Neural cell (in vitro differentiated cells): Measurements from ENCODE around the gene HK2. TPM values are rescaled to one million over a fixed set of nuclear protein-coding genes. Genes with fewer than 3 reads are reported as not detected.

Experiments used
- H2AFZ ChIP-seq: fragments of 200-600, 300-800 bp; sonication (generic), shearing (Covaris generic); 2 replicates; pipeline ENCODE4 v1.6.0; 2014; ENCODE audit warnings: low read depth, mild to moderate bottlenecking, antibody characterized with exemption, low read length, moderate library complexity
- H3F3A ChIP-seq: fragments of 200-600 bp; shearing (Covaris generic); 2 replicates; pipeline ENCODE4 v1.6.1; 2016; ENCODE audit warnings: mild to moderate bottlenecking, moderate library complexity, mixed read lengths, antibody characterized with exemption, low read length; ENCODE audit not compliant: insufficient read depth, poor library complexity, severe bottlenecking
- H3K27ac ChIP-seq: fragments of 200-600, 300-800 bp; sonication (generic), shearing (Covaris generic); 2 replicates; pipeline ENCODE4 v1.5.1; 2014; ENCODE audit warnings: mild to moderate bottlenecking, low read length, moderate library complexity
- H3K27me3 ChIP-seq: fragments of 300-800, 200-600 bp; sonication (generic), shearing (Covaris generic); 2 replicates; pipeline ENCODE4 v1.6.0; 2014; ENCODE audit warnings: mild to moderate bottlenecking, low read depth, low read length, moderate library complexity; ENCODE audit not compliant: insufficient read depth
- H3K36me3 ChIP-seq: fragments of 300-800, 200-600 bp; sonication (generic), shearing (Covaris generic); 2 replicates; pipeline ENCODE4 v1.5.1; 2014; ENCODE audit warnings: mild to moderate bottlenecking, antibody characterized with exemption, low read length, moderate library complexity; ENCODE audit not compliant: insufficient read depth
- H3K4me2 ChIP-seq: fragments of 300-800, 200-600 bp; sonication (generic), shearing (Covaris generic); 2 replicates; pipeline ENCODE4 v1.6.0; 2014; ENCODE audit warnings: mild to moderate bottlenecking, low read length
- H3K4me3 ChIP-seq: fragments of 300-800, 200-600 bp; sonication (generic), shearing (Covaris generic); 2 replicates; pipeline ENCODE4 v1.5.1; 2014; ENCODE audit warnings: mild to moderate bottlenecking, low read length, moderate library complexity
- H3K79me2 ChIP-seq: fragments of 200-600 bp; shearing (Covaris generic); replicated peaks from 2 replicates; pipeline ENCODE4 v1.6.0; 2014; ENCODE audit warnings: mild to moderate bottlenecking, low read length, moderate library complexity; ENCODE audit not compliant: insufficient read depth
- H3K9ac ChIP-seq: fragments of 300-800, 200-600 bp; sonication (generic), shearing (Covaris generic); 2 replicates; pipeline ENCODE4 v1.6.1; 2016; ENCODE audit warnings: mild to moderate bottlenecking, low read length, mixed read lengths
- H3K9me2 ChIP-seq: fragments of 200-600 bp; shearing (Covaris generic); 2 replicates; pipeline ENCODE4 v1.6.1; 2016; ENCODE audit warnings: mild to moderate bottlenecking, low read length, mixed read lengths; ENCODE audit not compliant: insufficient read depth
- H3K9me3 ChIP-seq: fragments of 200-600, 300-800 bp; sonication (generic), shearing (Covaris generic); 2 replicates; pipeline ENCODE4 v1.6.1; 2016; ENCODE audit warnings: mild to moderate bottlenecking, mixed run types, low read length, moderate library complexity, mixed read lengths
- H4K20me1 ChIP-seq: fragments of 200-600 bp; shearing (Covaris generic); 2 replicates; pipeline ENCODE4 v1.6.1; 2016; ENCODE audit warnings: mild to moderate bottlenecking, mixed run types; ENCODE audit not compliant: insufficient read depth
- CTCF ChIP-seq: fragments of 450-650 bp; IDR thresholded peaks from 2 replicates; pipeline ENCODE4 v1.5.1; 2014; ENCODE audit warnings: antibody characterized with exemption, mild to moderate bottlenecking, moderate library complexity; ENCODE audit not compliant: poor library complexity, severe bottlenecking
- EP300 ChIP-seq: fragments of 450-650 bp; conservative IDR thresholded peaks from 2 replicates; pipeline ENCODE4 v1.6.1; 2014; ENCODE audit warnings: antibody characterized with exemption, mild to moderate bottlenecking, moderate library complexity; ENCODE audit not compliant: poor library complexity, severe bottlenecking
- EZH2 ChIP-seq: fragments of 200-600, 300-800 bp; shearing (Covaris generic), sonication (generic); IDR thresholded peaks from 2 replicates; pipeline ENCODE4 v1.6.1; 2014; ENCODE audit warnings: antibody characterized with exemption, low read length, borderline replicate concordance, mild to moderate bottlenecking; ENCODE audit not compliant: insufficient read depth, poor library complexity, severe bottlenecking
- MXI1 ChIP-seq: fragments of 450-650 bp; conservative IDR thresholded peaks from 2 replicates; pipeline ENCODE4 v1.6.1; 2014; ENCODE audit warnings: antibody characterized with exemption, mild to moderate bottlenecking; ENCODE audit not compliant: poor library complexity, severe bottlenecking
- POLR2AphosphoS5 ChIP-seq: IDR thresholded peaks from 2 replicates; pipeline ENCODE4 v1.6.1; 2012
- RAD21 ChIP-seq: fragments of 450-650 bp; conservative IDR thresholded peaks from 2 replicates; pipeline ENCODE4 v1.6.1; 2014; ENCODE audit warnings: antibody characterized with exemption, mild to moderate bottlenecking, moderate library complexity
- REST ChIP-seq: IDR thresholded peaks from 2 replicates; pipeline ENCODE4 v1.6.1; 2012; ENCODE audit warnings: borderline replicate concordance
- SMC3 ChIP-seq: fragments of 450-650 bp; conservative IDR thresholded peaks from 2 replicates; pipeline ENCODE4 v1.6.1; 2014; ENCODE audit warnings: antibody characterized with exemption, mild to moderate bottlenecking, moderate library complexity; ENCODE audit not compliant: poor library complexity
- TAF1 ChIP-seq: IDR thresholded peaks from 2 replicates; pipeline ENCODE4 v1.6.1; 2012; ENCODE audit warnings: low read depth
- polyA plus RNA-seq: library from polyadenylated mRNA; depleted of rRNA; stranded (reverse); fragments of >200 nt; gene quantifications from 2 replicates; pipeline ENCODE4 v1.2.3, GENCODE V29; 2014

HK2 gene
- polyA plus RNA-seq, 1 donor from 2014 or later = 0.47 TPM

- H3K4me2 ChIP-seq = no peak overlapping the region
- H3K9me3 ChIP-seq = no peaks in the 10 kb centered on the region
- TF ChIP-seq POLR2AphosphoS5 (no peak), REST (no peak), MXI1 (no peak), RAD21 (no peak), EP300 (no peak), TAF1 (no peak), EZH2 (no peak), SMC3 (no peak), CTCF (no peak)
- H3K27me3 ChIP-seq = no peaks in the 10 kb centered on the region
- H3K9me2 ChIP-seq = no peaks in the 10 kb centered on the region
- no peaks in the 10 kb centered on the region for H3F3A ChIP-seq
- no peaks in the 10 kb centered on the region for H3K79me2 ChIP-seq
- no peak overlapping the region for H3K4me3 ChIP-seq
- H3K9ac ChIP-seq = no peak overlapping the region
- no peaks in the 10 kb centered on the region for H4K20me1 ChIP-seq
- H3K36me3 ChIP-seq = no peaks in the 10 kb centered on the region
- no peak overlapping the region for H3K27ac ChIP-seq
- H2AFZ ChIP-seq = no peak overlapping the region
Observed at GRCh38 chr2:74845217-74845751, 11.4 kb downstream of the HK2 start.

- no peaks in the 10 kb centered on the region for H3K9me3 ChIP-seq
- H3K4me2 ChIP-seq = no peak overlapping the region
- H3K4me3 ChIP-seq = no peak overlapping the region
- no peaks in the 10 kb centered on the region for H4K20me1 ChIP-seq
- H3K36me3 ChIP-seq = no peaks in the 10 kb centered on the region
- no peaks in the 10 kb centered on the region for H3K79me2 ChIP-seq
- TF ChIP-seq SMC3 = no peak
- TF ChIP-seq REST = no peak
- no peak for TF ChIP-seq EP300
- no peaks in the 10 kb centered on the region for H3F3A ChIP-seq
- H3K27ac ChIP-seq = no peak overlapping the region
- H3K9me2 ChIP-seq = no peaks in the 10 kb centered on the region
- no peak overlapping the region for H3K9ac ChIP-seq
- no peak overlapping the region for H2AFZ ChIP-seq
- no peaks in the 10 kb centered on the region for H3K27me3 ChIP-seq
Observed at GRCh38 chr2:74845991-74846390, 12.1 kb downstream of the HK2 start.
